GOT3 (cell line): ENCODE measurements around the gene CORIN.

Source experiments
- DNase-seq: peaks from one replicate; lab custom pipeline; 2025; ENCODE audit warnings: mixed read lengths; lab: John Stamatoyannopoulos, UW

CORIN gene

DNA sequence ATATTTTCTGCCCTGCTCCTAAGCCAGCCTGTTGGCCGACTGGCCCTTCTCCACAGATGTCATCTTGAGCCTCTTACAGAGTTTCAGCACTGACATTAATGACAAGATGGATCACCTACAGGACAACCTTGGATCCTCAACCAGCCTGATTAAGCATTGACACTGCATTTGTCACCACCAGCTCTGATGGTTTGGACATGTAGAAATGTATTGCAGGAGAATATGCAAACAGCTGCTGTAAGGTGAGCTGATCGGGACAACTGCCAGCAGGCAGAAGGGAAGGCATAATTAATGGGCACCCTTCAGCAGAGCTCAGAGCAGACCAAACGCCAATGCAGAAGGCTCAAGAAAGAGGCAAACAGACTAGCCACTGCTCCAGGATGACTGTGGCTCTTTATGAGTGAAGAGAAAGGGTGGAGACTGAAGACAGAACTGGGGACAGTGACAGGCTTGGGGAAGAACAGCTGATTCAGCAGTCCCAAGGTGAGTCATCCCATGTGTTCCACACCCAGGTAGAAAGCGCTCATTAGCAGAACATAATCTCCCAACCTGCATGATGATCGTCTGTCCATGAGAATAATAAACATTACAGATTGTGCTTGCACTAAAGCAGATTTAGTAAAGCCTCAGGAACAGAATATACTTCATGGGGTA is 6.7 kb downstream of the CORIN start:
- no peak for DNase-seq

GRCh38 chr4:47830265-47831025 is 7.4 kb downstream of the CORIN start:
- DNase-seq, result no peak

GRCh38 chr4:47829438-47829837 is 8.4 kb downstream of the CORIN start:
- DNase-seq, result no peak

DNA sequence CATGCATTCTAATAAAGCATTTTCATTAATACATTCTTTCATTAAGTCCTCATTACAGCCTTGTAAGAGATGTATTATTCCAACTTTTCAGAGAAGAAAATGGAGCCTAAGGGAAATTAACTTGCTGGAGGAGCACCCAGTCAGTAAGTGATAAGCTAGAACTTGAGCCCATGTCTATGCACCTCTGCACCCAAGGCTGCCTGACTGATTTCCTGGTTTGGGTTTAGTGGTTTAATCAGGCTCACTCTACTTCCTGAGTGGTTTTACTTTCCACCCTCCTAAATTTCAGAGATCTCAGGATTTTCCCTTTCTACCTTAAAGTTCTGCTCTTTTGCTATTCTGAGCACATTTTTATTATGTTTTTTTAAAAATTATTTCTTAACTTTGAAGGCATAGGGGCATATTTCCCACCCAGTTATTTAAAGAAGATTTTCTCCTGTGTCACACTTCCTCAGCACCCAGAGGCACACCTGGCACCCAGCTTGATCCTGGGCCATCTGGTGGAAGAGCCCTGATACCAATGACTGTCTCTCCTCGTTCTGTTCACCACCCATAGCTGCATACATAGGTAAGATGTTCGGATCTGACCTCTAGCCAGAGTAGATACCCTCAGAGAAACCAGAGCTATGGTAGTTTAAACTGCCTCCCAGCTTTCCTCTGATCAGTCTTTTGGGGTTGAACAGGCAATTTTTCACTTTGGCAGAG is 10.4 kb downstream of the CORIN start:
- DNase-seq, result no peak

DNA sequence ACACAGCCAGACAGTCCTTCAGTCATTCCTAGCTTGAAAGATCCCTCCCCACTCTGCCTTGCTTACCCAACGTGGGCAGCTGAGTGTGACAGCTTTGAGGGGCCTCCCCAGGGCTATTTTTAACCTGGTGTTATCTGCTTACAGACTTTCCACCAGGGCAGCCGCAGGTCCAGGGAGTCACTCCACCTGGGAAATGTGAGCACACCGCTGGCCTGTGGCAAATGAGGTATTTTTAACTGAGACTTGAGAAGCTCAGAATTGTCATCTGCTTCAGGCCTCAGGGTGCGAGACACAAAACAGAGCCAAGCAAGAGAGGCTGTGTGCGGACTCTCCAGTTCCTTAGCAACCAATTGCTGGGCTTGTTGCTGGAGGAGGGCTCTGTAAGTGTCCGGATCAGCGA is 13.0 kb downstream of the CORIN start:
- no peak for DNase-seq

DNA sequence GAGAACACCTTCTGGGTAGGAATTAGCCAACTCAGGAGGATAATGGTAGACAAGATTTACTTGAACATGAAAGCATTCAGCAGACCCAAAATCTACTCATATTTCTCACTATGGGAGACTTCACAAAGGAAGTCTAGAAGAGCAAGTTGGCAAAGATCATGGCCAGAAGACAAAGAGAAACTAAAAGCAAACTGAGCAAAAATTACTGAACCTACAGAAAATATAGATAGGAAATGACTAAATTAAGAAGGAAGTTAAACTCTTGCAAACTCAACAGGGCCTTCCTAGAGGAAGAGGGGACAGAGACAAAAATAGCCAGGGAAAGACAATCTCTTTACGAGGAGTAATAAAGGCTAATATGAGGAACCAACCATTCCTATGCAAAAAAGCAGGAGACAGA is 18.7 kb downstream of the CORIN start:
- DNase-seq, result no peak

DNA sequence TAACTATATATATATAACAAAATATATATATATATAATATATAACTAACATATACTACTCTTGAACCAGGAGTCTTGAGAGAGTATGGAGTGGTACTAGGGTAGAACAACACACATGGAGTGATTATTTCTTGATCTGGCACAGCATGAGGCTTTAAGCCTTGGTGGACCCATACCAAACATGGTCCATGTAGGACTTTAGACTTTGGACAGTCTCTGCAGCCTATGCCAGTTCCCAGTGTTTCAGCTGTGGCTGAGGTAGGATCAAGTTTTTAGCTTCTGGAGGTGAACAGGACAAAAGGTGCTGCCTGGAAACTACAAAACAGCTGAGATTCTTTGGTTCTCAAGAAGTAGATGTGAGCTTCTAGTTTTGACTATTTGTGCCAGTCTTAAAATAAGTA is 20.6 kb downstream of the CORIN start:
- DNase-seq, result no peak

DNA sequence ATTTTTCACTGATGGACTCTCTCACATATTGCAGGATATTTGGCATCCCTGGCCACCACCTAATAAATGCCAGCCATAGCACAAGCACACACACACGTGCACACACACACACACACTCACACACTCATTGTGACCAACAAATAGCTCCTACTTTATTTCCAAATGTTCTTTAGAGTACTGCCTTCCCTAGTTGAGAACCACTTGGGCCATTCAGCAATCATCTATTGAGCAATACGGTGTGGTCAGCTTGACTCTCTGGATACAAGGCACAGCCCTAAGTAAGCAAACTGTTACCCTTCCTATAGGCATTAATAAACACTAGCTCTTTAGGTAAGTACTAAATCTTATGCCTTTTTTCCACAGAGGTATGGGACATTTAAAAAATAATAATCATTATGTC is 21.1 kb downstream of the CORIN start:
- DNase-seq, result no peak

- DNase-seq, result no peak
Measured at GRCh38 chr4:47814618-47815295, 23.1 kb downstream of the CORIN start.

- DNase-seq, result no peak
Measured at GRCh38 chr4:47809654-47810203, 28.1 kb downstream of the CORIN start.

- DNase-seq, result no peak
Measured at GRCh38 chr4:47804598-47804997, 33.3 kb downstream of the CORIN start.

GRCh38 chr4:47801481-47802002 is 36.3 kb downstream of the CORIN start:
- DNase-seq, result no peak

- no peak for DNase-seq
Measured at GRCh38 chr4:47798165-47798564, 39.7 kb downstream of the CORIN start.

DNA sequence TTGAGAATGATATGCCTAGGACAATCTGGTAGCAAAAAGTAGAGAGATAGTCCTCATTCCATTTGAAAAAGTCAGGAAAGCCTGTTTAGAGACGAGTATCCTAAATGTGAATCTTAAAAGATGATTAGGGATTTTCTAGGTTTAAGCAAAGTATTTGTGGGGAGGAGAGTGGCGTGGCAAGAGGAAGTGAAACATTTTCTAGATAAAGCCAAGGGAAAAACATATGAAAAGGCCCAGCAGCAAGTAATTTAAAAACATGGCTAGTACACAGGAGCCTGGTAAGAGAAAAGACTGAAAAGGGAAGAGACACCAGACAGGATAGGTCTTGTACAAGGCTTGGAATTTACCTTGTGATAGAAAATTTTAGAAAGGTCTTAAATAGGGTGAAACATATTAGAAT is 45.9 kb downstream of the CORIN start:
- DNase-seq, result no peak

DNA sequence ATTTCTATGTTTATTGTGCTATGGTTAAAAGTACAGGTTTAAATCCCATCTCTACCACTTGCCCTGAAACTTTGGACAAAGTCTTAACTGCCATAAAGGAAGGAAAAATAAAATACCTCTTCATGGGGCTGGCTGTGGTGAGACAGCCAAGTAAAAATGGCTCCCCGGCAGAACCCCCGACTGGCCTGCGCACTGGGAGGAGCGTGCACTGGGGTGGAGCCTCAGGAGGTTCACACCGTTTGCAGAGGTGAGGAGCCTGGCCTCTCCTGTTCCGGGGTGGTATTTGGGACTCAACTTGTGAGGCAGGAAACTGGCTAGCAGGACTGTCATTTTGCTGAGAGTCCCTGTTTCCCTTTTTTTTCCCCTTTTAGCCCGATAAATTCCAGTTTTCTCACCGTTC is 47.8 kb downstream of the CORIN start:
- DNase-seq, result no peak

DNA sequence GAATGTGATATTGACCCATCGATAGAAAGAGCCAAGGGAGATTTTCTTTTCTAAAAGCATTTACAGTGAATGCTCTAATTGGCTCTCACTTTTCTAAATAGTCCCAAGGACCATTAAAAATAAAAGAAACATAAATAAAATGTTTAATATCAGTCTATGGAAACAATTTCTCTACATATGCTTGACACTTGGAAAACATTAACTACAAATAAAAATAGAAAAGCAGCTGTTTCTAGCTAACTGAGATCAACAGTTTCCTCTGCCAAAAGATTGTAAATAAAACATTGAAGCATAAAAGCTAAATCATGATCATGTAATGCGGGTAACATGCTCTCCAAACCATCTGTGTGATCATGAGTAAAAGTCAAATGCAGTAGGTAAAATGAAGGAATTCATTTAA is 49.7 kb downstream of the CORIN start:
- DNase-seq, result no peak

- DNase-seq, result no peak
Measured at GRCh38 chr4:47786958-47787370, 50.9 kb downstream of the CORIN start.

DNA sequence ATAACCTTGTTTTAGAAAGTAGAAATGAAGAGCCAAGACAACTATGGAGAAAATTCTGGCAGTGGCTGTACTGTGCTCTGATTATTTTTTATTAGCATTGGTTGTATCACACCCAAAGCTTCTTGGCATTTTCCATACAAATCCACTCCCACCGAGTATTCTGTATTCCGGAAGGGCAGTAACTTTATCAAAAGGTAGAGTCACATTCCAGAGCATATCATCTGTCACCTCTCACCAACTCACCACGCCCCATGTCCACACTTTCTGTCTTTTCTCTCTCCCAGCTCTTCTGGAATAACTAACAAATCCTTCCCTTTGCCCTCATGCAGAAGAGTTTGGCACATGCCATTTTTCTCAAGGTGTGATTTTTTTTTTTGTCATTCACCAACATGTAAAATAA is 52.7 kb downstream of the CORIN start:
- DNase-seq, result no peak

DNA sequence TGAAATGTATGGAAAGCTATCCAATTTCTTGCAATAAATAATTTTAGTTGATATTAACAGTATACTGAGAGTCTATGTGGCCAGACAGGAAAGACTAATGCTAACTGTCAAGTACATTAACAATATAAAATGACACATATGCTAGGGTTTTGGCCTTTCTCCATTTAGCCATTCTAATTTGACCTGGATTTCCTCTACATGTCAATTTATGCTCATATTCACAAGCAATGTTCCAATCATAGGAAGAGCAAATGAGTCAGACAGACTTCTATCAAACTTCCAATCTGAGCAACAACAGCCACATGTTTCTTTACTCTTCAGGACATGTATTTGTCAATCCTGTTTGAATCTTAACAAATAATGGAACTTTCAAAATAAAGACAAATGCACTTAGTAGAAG is 53.6 kb downstream of the CORIN start:
- no peak for DNase-seq

DNA sequence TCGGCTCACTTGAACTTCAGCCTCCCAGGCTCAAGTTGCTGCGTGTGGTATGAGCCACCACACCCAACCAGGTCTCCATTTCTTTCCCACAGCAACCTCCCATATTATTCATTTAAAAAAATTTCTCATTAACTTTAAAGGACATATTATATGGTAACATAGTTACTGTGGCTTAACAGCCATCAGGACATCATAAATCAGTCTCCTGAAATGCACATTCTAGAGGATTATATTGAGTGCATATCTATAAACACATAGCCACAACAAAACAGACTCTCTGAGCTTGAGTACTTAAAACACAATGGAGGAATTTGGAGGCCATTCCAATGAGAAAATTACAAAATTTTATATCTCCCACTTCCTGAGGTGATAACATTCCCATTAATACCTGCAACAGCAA is 61.5 kb downstream of the CORIN start:
- no peak for DNase-seq

DNA sequence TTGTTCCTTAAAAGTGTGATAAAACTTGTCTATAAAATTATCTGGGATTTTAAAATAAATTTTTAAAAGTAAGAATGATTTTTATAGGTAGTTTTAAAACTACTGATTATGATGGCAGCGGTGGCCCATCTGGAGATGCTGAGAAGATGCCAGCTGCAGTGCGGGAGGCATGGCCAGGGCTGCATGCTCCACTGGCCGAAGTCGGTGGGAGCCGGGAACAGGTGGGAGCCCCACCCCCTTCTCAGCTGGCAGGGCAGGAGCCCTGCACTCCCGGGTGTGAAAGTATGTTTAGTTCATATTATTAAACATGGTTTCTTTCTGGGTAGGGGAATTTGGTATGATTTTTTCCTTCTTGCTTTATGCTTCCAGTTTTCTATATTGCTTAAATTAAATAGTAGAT is 63.8 kb downstream of the CORIN start:
- DNase-seq, result no peak

GRCh38 chr4:47771020-47771419 is 66.8 kb downstream of the CORIN start:
- DNase-seq, result no peak
